K562 (cell line): Measurements from ENCODE around the gene MAP3K12. TPM values are rescaled to one million over a fixed set of nuclear protein-coding genes. Genes with fewer than 3 reads are reported as not detected.

ENCODE experiments used
- ASH1L ChIP-seq: fragments of 450-650 bp; IDR thresholded peaks from 2 replicates; pipeline ENCODE4 v1.6.1; 2018; ENCODE audit warnings: borderline replicate concordance, mild to moderate bottlenecking, low read depth; ENCODE audit not compliant: partially characterized antibody
- BCOR ChIP-seq: fragments of 450-650 bp; IDR thresholded peaks from 2 replicates; pipeline ENCODE4 v1.6.1; 2016
- CBFA2T2 ChIP-seq: fragments of 450-650 bp; conservative IDR thresholded peaks from 2 replicates; pipeline ENCODE4 v1.6.1; 2017; ENCODE audit warnings: mild to moderate bottlenecking
- CREBBP ChIP-seq: IDR thresholded peaks from one replicate; pipeline ENCODE4 v1.6.1; 2012; ENCODE audit warnings: low read depth, mild to moderate bottlenecking, control low read depth, inconsistent platforms, low read length
- GATAD2B ChIP-seq: fragments of 450-650 bp; IDR thresholded peaks from 2 replicates; pipeline ENCODE4 v1.6.1; 2017; ENCODE audit warnings: mild to moderate bottlenecking, borderline replicate concordance
- HCFC1 ChIP-seq: IDR thresholded peaks from 2 replicates; pipeline ENCODE4 v1.6.1; 2012; ENCODE audit warnings: low read depth, low read length, improper control_type of control experiment
- HDGF ChIP-seq: fragments of 450-650 bp; IDR thresholded peaks from 2 replicates; pipeline ENCODE4 v1.6.1; 2016
- ILF3 ChIP-seq: fragments of 450-650 bp; IDR thresholded peaks from 2 replicates; pipeline ENCODE4 v1.6.1; 2018; ENCODE audit warnings: antibody characterized with exemption, mild to moderate bottlenecking, moderate library complexity, borderline replicate concordance
- NFXL1 ChIP-seq: fragments of 450-650 bp; formaldehyde crosslinking; IDR thresholded peaks from 2 replicates; pipeline ENCODE4 v1.4.0; 2021; ENCODE audit warnings: mild to moderate bottlenecking
- NR3C1 ChIP-seq: sonication (generic); formaldehyde crosslinking; IDR thresholded peaks from 2 replicates; pipeline ENCODE4 v1.8.1; 2022; ENCODE audit warnings: missing genetic modification reagents
- PCBP2 ChIP-seq: fragments of 200-400 bp; formaldehyde crosslinking; IDR thresholded peaks from 2 replicates; pipeline ENCODE4 v1.6.1; 2018; ENCODE audit warnings: low read length, low read depth, mild to moderate bottlenecking, moderate library complexity; ENCODE audit not compliant: poor library complexity, severe bottlenecking
- RBBP5 ChIP-seq: fragments of 200-600 bp; sonication (generic); IDR thresholded peaks from 2 replicates; pipeline ENCODE4 v1.6.1; 2012; ENCODE audit warnings: borderline replicate concordance, mild to moderate bottlenecking, low read length, control low read depth, inconsistent platforms; ENCODE audit not compliant: insufficient read depth, poor library complexity, severe bottlenecking
- RBM14 ChIP-seq: fragments of 200-400 bp; formaldehyde crosslinking; IDR thresholded peaks from 2 replicates; pipeline ENCODE4 v1.6.1; 2018; ENCODE audit warnings: low read depth, mild to moderate bottlenecking, low read length, moderate library complexity, borderline replicate concordance; ENCODE audit not compliant: insufficient read depth
- RBM39 ChIP-seq: fragments of 200-400 bp; formaldehyde crosslinking; optimal IDR thresholded peaks from 2 replicates; pipeline ENCODE3; 2018; ENCODE audit warnings: low read depth, low read length
- SAFB2 ChIP-seq: fragments of 200-400 bp; formaldehyde crosslinking; IDR thresholded peaks from 2 replicates; pipeline ENCODE4 v1.6.1; 2018; ENCODE audit warnings: borderline replicate concordance, low read length, low read depth, moderate library complexity; ENCODE audit not compliant: severe bottlenecking
- SAP30 ChIP-seq: fragments of 200-600 bp; sonication (generic); IDR thresholded peaks from 2 replicates; pipeline ENCODE4 v1.6.1; 2012; ENCODE audit warnings: borderline replicate concordance, low read depth, mild to moderate bottlenecking, moderate library complexity, low read length, control low read depth, inconsistent platforms; ENCODE audit not compliant: insufficient read depth, poor library complexity, severe bottlenecking
- SRSF9 ChIP-seq: fragments of 200-400 bp; formaldehyde crosslinking; IDR thresholded peaks from 2 replicates; pipeline ENCODE4 v1.6.1; 2017; ENCODE audit warnings: low read depth, low read length, borderline replicate concordance
- TRIM24 ChIP-seq, 2 experiments: fragments of 450-650 bp; IDR thresholded peaks; 2 replicates each; pipeline ENCODE4 v1.6.1; 2016
- TSC22D4 ChIP-seq: fragments of 450-650 bp; IDR thresholded peaks from 2 replicates; pipeline ENCODE4 v1.6.1; 2016; ENCODE audit warnings: missing genetic modification characterization, missing biosample characterization, control low read depth
- ZNF146 ChIP-seq: IDR thresholded peaks from one replicate; pipeline ENCODE4 v1.6.1; 2018; ENCODE audit warnings: missing compliant biosample characterization; ENCODE audit not compliant: unreplicated experiment
- ZNF197 ChIP-seq: fragments of 200-800 bp; sonication (Bioruptor generic); IDR thresholded peaks from 2 replicates; pipeline ENCODE4 v1.6.1; 2016; ENCODE audit warnings: low read depth, missing genetic modification characterization, missing compliant biosample characterization
- ZNF23 ChIP-seq: fragments of 250-450 bp; sonication (Bioruptor Pico); IDR thresholded peaks from 2 replicates; pipeline ENCODE4 v1.4.0; 2020; ENCODE audit warnings: mild to moderate bottlenecking
- ZNF75A ChIP-seq: fragments of 450-650 bp; formaldehyde crosslinking; IDR thresholded peaks from 2 replicates; pipeline ENCODE4 v1.4.0; 2020; ENCODE audit warnings: mild to moderate bottlenecking
- polyA plus RNA-seq, 8 experiments: library from polyadenylated mRNA; depleted of rRNA in 4 of 8; stranded (reverse) in 5 of 8; unstranded in 3 of 8; fragments of >200 nt; fragmentation: Nextera tagmentation in 2 of 8; fragmentation: Illumina TruSeq in 1 of 8; extraction: Ambion mirVana in 2 of 8; extraction: Trizol in 1 of 8; gene quantifications; 2 replicates each; pipeline versions ENCODE4 v1.2.1 to v1.2.3, GENCODE V29; 2011 to 2014; ENCODE audit warnings: inconsistent platforms in 1 of 8, missing spikeins in 1 of 8
- total RNA-seq, 7 experiments: library from RNA; depleted of rRNA in 6 of 7; stranded (reverse); fragments of >200 nt in 6 of 7; fragmentation: Illumina TruSeq in 2 of 7; extraction: Trizol in 2 of 7; gene quantifications; 2 replicates each; pipeline versions ENCODE4 v1.2.1 to v1.2.3, GENCODE V29; 2011 to 2021; ENCODE audit warnings: low replicate concordance in 1 of 7
- TF ChIP-seq, protein P1 (sequence below): fragments of 200-800 bp; sonication (Bioruptor generic); IDR thresholded peaks from 2 replicates; pipeline ENCODE4 v1.6.1; 2017; ENCODE audit warnings: missing genetic modification characterization, missing compliant biosample characterization
- TF ChIP-seq, protein P2 (sequence below), 2 experiments: IDR thresholded peaks; 2 replicates each; pipeline ENCODE4 v1.6.1; 2011; ENCODE audit warnings: borderline replicate concordance in 1 of 2, control low read depth in 1 of 2, low read depth in 1 of 2, low read length in 1 of 2, mild to moderate bottlenecking in 1 of 2, mixed read lengths in 1 of 2, moderate library complexity in 1 of 2; ENCODE audit not compliant: insufficient read depth in 1 of 2, insufficient read length in 1 of 2, poor library complexity in 1 of 2, severe bottlenecking in 1 of 2; ENCODE audit errors: extremely low read depth in 1 of 2
- TF ChIP-seq, protein P3 (sequence below): fragments of 250-450 bp; sonication (Bioruptor Pico); IDR thresholded peaks from 2 replicates; pipeline ENCODE4 v1.8.0; 2022; ENCODE audit warnings: moderate library complexity, mild to moderate bottlenecking, inconsistent platforms

The MAP3K12 gene
- total and polyA plus RNA-seq, 9 of the 15 experiments (the other 6 are each of a cell fraction or from before 2014, with no cell fraction given), result 0.10 to 2.4 (median 1.6) TPM

DNA sequence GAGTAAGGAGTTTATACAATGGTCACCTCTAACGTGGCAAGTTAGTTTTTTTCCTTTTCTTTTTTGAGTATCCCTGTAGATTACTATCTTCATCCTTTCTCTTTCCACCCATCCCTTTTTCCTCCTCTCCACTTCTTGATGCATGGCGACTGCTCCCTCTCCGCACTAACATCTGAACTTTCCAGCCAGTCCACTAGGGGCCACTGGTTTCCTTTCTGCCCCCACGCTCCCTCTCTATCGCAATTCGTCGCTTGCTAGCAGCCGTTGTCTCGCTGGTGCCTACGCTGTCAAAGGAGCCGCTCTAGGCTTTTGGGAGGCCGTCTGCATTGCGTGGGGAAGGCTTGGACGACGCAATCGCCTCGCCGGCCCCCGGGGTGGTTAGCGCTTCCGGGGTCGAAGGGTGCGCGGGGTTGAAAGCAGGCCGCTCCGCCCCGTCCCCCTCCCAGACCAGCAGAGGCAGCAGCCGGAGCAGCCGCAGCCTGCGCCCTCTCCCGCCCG, 47.5 kb downstream of the MAP3K12 start, which contains the start of gene PCBP2 (continued):
- TF ChIP-seq, protein P1, sequence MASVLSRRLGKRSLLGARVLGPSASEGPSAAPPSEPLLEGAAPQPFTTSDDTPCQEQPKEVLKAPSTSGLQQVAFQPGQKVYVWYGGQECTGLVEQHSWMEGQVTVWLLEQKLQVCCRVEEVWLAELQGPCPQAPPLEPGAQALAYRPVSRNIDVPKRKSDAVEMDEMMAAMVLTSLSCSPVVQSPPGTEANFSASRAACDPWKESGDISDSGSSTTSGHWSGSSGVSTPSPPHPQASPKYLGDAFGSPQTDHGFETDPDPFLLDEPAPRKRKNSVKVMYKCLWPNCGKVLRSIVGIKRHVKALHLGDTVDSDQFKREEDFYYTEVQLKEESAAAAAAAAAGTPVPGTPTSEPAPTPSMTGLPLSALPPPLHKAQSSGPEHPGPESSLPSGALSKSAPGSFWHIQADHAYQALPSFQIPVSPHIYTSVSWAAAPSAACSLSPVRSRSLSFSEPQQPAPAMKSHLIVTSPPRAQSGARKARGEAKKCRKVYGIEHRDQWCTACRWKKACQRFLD, result no peak; the same call in 1 of the 2 replicates
- TF ChIP-seq ZNF197 (CRISPR knock-in tag) (peak; percentile 10; the same call in 1 of the 2 replicates), NFXL1 (no peak), ILF3 (no peak), ZNF23 (no peak), TRIM24 (IDR thresholded peaks at IDR 0.05) (peak; percentile 40 to 42; a peak in 1 of 4 replicates), NR3C1 (CRISPR knock-in tag) (no peak), CBFA2T2 (no peak), TSC22D4 (tag) (no peak), BCOR (peak; percentile 57; the same call in 1 of the 2 replicates), PCBP2 (no peak), HCFC1 (peak; percentile 90), GATAD2B (no peak), ZNF146 (CRISPR knock-in tag) (no peak), SAP30 (no peak), ASH1L (no peak), RBBP5 (no peak), SAFB2 (no peak), ZNF75A (no peak), RBM39 (peak; percentile 82), HDGF (peak; percentile 83; the same call in 1 of the 2 replicates), CREBBP (no peak), SRSF9 (no peak), RBM14 (no peak)
- TF ChIP-seq, protein P2, sequence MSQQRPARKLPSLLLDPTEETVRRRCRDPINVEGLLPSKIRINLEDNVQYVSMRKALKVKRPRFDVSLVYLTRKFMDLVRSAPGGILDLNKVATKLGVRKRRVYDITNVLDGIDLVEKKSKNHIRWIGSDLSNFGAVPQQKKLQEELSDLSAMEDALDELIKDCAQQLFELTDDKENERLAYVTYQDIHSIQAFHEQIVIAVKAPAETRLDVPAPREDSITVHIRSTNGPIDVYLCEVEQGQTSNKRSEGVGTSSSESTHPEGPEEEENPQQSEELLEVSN (IDR thresholded peaks at IDR 0.05; ENCODE audit: borderline replicate concordance in 1 of 2, extremely low read depth in 1 of 2, insufficient read depth in 1 of 2, insufficient read length in 1 of 2, low read depth in 1 of 2, low read length in 1 of 2, poor library complexity in 1 of 2, severe bottlenecking in 1 of 2), result peak in 1 of 2 experiments; percentile 17
- TF ChIP-seq, protein P3, sequence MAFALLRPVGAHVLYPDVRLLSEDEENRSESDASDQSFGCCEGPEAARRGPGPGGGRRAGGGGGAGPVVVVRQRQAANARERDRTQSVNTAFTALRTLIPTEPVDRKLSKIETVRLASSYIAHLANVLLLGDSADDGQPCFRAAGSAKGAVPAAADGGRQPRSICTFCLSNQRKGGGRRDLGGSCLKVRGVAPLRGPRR, result no peak
